GF-D8 (cell line): ENCODE data around the gene IL31.

ENCODE experiments used
- DNase-seq: peaks from one replicate; lab custom pipeline; 2025; lab: John Stamatoyannopoulos, UW

IL31 gene

DNA sequence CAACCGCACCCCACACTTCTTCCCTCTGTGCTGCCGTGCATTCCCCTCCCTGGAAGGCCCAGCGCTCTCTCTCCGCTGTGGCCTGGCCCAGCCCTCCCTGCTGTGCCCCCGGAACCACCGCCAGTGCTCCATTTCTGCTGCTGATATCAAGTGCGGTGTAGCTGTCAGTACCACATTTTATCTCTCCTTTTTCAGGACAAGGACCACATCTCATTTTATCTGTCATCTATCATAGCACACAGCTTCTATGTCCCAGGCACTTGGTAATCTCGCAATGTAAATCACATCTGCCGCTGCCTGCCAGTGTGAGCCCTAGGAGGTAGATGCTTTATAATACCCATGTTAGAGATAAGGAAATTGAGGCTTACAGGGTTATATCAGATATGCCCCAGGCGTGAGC lies 18.3 kb downstream of the IL31 start:
- no peak for DNase-seq

DNA sequence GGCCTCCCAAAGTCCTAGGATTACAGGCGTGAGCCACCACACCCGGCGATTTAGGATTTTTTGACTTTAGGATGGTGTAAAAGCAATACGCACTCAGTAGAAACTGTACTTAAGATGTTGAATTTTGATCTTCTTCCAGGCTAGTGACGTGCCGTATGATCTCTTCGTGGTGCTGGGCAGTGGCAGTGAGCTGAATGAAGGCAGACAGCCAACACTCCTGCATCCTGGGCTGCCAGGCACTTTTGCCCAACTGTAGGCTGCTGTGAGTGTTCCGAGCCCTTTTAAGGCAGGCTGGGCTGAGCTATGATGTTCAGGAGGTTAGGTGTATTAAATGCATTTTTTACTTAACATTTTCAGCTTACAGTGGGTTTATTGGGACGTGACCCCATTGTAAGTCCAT lies 21.3 kb downstream of the IL31 start:
- DNase-seq = no peak

DNA sequence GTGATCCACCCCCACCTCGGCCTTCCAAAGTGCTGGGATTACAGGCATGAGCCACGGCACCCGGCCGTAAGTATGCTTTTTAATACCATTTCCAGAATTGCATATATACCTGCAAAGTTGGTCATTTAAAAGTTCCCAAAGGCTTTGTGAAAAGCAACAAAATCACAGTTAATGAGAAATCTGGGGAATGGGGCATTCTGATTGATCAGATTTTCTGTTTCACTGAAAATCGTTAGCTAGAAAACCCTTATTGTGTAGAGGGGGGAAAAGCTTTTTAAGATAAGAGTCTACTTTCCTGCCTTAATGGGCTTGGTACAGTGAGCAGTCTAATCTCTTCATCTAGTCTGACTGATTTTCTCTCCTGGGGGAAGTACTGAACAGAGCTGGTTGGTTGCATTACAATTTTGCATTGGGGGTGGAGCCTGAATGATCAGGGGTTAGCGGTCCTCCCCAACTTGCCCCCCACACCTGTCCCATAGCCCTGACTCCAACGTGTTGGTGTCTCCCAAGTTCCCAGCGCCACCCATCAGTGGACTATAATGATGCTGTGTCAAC lies 23.8 kb downstream of the IL31 start:
- DNase-seq = no peak

DNA sequence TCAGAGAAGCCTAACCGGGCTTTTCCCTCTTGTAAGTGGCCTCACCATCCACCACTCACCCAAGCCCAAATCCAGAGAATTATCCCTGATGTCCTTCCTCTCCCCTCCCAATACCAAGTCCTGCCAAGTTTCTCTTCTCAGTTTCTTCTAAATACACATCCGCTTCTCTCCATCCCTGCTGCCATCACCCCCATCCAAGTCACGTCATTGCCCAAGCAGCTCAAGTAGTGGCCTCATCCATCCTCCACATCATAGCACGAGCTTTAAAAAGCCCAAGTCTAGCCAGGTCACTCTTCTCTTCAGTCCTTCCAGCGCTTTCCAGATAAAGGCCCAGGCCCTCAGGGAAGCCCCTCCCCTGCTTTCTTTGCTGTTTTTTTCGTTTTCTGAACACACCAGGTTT lies 25.4 kb downstream of the IL31 start:
- DNase-seq = no peak

DNA sequence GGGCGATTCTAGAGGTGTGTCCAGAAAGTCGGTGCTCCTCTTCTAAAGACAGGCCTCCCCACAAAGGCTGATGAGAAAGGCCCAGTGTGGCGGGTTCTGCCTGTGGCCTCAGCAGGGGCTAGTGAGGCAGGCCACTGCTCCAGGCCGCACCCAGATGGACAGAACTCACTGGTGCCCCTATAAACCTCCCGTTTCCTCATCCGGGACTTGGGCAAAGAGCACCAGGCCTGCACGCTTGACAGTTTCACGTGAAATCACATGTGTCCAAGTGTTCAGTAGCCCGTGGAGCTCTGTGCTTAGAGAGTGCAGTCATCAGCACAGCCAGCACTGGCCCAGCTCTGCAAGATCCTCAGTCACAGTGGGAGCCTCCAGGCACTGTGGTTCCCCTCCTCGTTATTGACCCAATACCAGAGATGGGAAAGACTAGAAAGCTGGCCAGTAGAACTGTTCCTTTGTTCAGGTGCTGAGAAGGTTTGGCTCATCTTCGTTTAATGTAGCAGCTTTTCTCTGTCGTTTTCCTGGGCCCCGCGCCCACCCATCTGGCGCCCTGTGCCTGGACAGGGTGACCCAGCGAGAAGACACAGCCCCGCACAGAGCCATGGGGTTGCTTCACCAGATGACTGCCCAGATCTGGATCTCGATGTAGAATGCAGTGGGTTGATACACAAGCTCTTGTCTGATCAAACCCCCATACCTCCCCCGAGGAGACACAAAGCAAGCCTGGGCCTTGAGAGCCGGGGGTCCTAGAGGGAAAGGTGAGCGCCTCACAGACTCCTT lies 26.3 kb downstream of the IL31 start:
- no peak for DNase-seq

DNA sequence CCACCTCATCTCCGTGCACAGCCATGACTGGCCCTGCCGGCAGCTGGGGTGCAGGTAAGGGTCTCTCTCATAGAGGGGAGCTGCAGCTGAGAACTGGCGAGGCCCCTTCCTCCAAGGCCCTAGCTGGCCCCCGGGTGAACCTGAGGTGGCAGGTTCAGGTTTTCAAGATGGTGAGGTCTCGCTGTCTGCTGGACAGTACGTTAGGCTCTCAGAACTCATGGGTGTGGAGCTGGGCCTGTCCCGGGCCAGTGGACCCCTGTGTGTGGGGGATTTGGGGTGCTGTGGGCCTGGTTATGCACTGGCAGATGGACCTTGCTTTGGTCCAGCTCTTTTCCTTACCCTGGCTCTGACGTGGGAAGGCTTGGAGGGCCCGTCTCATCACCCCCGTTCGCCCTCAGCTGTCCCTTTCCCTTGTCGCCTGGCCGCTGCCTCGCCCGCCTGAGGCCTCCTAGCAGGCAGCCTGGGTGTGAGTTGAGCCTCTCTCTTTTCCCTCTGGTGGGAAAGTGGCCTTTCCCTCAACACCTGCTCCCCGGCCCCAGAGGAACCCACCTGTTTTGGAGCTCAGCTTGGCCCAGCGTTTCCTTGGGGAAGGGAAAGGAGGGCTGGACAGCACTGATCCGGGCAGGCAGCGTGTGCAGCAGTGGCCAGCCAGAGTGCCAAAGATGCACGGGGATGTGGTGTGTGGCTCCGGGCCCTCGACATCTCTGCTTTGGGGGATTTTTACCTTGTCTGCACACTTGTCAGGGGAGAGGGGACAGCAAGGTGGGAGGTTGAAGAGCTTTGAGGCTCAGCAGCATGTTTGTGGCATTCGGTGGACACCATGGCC lies 28.3 kb downstream of the IL31 start:
- DNase-seq = no peak

- no peak for DNase-seq
These were observed 29.1 kb downstream of the IL31 start for GRCh38 chr12:122144885-122145284.

GRCh38 chr12:122142857-122143256 lies 31.2 kb downstream of the IL31 start:
- DNase-seq = no peak

DNA sequence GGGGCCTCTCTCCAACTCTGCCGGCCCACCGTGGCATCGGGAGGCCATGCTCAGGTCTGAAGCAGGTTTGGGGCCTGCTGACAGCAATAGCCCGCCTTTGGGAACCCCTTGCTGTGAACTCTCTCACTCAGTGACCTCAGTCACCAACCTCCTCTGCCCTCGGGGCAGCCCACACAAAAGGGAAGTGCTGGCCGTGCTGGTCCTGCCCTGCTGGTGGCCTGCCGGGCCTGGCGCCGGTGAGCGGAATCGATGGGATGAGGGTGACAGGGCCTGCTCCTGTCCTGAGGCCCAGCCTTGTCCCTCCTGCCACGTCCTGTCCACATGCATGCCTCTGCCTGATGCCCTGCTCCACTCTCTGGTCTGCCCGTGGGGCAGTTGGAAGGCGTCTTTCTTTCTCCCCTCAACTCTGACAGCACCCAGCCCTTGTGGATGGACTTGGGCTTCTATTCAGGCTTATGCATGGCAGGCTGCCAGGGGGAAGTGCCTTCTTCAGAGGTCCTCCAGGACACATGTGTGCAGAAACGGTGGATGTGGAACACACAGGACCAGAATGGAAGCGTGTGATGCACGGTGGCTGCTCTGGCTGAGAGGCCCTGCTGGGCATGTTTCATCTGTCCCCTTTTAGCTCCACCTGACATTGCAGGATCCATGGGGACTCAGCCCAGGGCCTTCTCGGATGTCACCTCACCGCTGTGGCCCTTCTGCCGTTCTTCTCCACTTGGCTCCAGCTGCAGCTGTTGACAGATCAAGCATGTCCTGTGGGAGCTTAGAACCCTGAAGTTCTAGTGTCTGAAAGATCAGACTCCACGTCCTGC lies 31.9 kb downstream of the IL31 start:
- DNase-seq = no peak

DNA sequence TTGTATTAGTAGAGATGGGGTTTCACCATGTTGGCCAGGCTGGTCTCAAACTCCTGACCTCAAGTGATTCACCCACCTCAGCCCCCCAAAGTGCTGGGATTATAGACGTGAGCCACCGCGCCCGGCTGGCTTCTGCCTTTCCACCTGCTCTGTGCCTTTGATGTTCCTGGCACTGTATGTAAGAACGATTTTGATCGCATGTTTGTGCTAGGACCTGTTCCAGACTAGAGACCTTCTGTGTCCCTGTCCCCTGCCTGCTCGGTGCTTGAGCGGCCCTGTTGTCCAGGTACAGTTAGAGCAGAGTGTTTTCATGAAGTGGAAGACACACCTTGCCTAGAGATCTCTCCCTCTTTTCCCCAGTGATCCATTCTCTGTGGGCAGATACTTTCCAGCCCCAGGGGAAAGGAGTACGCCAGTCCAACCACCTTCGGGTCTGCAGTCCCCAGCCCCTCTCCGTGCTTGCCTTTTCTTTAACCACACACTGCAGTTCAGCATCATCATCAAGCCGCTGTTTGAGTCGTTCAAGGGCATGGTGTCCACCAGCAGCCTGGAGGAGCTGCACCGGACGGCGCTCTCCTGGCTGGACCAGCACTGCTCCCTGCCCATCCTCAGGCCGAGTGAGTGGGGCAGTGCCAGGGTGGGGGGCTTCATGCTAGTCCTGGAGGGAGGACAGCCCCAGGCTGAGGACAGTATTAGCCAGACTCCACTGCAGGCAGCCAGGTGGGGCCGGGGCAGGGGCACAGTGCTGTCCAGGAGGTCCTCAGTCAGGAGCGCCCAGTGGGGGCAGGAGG lies 33.4 kb downstream of the IL31 start:
- no peak for DNase-seq

GRCh38 chr12:122139941-122140340 lies 34.1 kb downstream of the IL31 start:
- DNase-seq = no peak

- DNase-seq = no peak
These were observed 34.8 kb downstream of the IL31 start for GRCh38 chr12:122139266-122139665.

DNA sequence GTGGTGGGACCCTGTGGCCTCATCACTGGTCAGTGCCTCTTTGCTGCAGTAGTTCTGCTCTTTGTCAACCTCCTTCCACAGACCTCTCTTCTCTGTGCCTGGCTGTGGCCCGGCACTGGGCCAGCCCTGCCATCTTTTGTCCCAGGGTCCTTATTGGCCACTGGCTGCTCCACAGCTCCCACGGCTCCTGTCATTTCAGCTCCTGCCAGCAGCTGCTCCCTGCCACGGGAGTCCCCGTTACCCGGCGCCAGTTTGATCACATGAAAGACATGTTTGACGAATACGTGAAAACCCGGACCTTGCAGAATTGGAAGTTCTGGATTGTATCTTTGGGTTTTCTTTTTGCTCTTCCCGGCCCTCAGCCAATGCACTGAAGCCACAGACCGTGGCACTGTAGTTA lies 35.4 kb downstream of the IL31 start:
- DNase-seq = no peak

DNA sequence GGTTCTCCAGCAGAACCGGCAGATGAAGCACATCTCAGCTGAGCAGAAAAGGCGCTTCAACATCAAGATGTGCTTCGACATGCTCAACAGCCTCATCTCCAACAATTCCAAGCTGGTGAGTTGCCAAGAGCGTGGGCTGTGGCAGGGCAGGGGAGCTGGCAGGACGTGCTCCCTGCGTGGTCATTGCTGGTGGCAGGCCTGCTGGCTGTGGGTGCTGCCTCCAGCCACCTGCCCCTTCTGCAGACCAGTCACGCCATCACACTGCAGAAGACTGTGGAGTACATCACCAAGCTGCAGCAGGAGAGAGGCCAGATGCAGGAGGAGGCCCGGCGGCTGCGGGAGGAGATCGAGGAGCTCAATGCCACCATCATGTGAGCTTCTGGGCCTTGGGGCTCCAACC lies 35.8 kb downstream of the IL31 start:
- no peak for DNase-seq

GRCh38 chr12:122137681-122138080 lies 36.3 kb downstream of the IL31 start:
- DNase-seq = no peak

DNA sequence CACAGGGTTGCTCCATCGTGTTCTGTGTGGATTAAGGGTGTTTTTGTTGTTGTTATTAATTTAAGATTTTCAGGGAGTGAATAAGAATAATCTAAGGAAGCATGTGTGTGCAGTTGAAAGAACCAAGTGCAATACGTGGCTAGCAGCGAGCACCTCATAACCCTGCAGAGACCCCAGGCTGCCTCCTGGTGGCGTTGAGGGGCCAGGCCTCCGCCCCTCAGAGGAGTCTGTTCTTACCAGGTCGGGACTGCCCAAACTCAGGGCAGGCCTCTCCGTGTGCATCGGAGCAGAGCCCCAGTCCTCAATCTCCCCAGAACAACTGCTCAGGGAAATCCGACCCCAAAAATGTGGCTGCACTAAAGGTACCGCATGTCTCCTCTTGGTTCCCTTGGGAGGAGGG lies 36.8 kb downstream of the IL31 start:
- no peak for DNase-seq

DNA sequence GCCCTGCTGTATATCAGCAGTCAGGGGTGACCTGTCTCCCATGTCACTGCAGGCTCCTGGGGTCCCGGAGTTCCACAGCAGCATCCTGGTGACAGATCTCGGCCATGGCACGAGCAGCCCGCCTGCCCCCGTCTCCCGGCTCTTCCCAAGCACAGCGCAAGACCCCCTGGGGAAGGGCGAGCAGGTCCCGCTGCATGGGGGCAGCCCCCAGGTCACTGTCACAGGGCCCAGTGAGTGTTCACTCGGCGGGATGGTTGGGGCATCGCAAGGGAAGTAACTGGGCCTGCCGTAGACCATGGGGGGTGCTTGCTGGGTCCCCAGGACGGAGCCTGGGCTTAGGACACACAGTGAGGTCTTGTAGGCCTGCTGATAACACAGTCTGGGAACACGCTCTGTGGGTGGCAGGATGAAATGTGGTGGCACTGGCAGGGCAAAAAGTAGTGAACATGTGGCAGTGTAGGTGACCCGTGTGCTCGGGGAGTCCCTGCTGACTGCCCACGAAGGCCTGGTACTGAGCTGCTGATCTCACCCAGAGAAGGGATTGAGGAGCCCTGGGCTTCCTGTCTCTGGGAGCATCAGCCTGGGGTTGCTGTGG lies 38.5 kb downstream of the IL31 start:
- DNase-seq = no peak

DNA sequence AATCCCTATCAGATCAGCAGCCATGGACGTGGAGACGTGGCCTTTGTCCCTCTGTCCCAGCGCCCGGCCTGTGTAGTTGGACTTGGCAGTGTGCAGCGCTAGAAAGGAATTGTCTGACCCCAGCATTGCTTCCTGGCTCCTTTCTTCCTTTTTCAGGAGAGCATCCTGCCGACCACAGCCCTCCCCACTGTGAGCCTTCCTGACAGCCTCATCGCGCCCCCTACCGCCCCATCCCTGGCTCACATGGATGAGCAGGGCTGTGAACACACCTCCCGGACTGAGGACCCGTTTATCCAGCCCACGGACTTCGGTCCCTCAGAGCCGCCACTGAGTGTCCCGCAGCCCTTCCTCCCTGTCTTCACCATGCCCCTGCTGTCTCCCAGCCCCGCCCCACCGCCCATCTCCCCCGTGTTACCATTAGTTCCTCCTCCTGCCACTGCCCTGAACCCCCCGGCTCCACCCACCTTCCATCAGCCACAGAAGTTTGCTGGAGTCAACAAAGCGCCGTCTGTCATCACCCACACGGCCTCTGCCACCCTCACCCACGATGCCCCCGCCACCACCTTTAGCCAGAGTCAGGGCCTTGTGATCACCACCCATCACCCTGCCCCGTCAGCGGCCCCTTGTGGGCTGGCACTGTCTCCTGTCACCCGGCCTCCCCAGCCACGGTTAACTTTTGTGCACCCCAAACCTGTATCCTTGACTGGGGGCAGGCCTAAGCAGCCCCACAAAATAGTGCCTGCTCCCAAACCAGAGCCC lies 40.6 kb downstream of the IL31 start:
- no peak for DNase-seq

DNA sequence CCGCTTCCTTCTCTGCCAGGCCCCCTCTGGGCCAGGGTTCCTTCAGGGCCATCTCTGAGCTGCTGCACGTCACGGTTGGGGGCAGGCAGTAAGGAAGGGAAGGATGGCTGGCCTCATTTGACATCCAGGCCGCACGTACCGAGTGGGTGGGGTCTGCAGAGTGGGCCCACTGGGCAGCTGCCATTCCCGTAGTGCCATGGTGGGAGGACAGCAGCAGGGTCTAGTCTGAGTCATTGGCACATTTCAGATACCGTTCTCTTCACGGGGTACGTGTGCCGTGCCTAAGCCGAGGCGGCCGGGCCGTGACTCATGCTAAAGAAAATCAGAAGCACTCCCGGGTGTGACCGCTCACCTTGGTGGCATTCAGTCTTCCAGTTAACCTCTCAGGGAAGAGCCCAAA lies 43.9 kb downstream of the IL31 start:
- no peak for DNase-seq

GRCh38 chr12:122129131-122129530 lies 44.9 kb downstream of the IL31 start:
- DNase-seq = no peak
